Karpas-422 (cell line): ENCODE results near the gene ATP11A. TPM values are rescaled to one million over a fixed set of nuclear protein-coding genes. Genes with fewer than 3 reads are reported as not detected.

Experiments used
- DNase-seq: peaks from one replicate; pipeline ENCODE4 v3.0.0-alpha.2; 2015
- H2AFZ ChIP-seq: fragments of 200-600 bp; sonication (generic); 2 replicates; pipeline ENCODE4 v1.6.1; 2014; ENCODE audit warnings: antibody characterized with exemption, low read length, mixed read lengths
- H3K27ac ChIP-seq: fragments of 200-600 bp; sonication (generic); 2 replicates; pipeline ENCODE4 v1.5.1; 2014; ENCODE audit warnings: mild to moderate bottlenecking, low read length, moderate library complexity
- H3K27me3 ChIP-seq: fragments of 200-600 bp; sonication (generic); 2 replicates; pipeline ENCODE4 v1.6.1; 2014; ENCODE audit warnings: low read length, mixed read lengths
- H3K36me3 ChIP-seq: fragments of 200-600 bp; sonication (generic); 2 replicates; pipeline ENCODE4 v1.6.1; 2014; ENCODE audit warnings: low read length, mixed read lengths; ENCODE audit not compliant: insufficient read depth
- H3K4me1 ChIP-seq: fragments of 200-600 bp; sonication (generic); 2 replicates; pipeline ENCODE4 v1.6.1; 2014; ENCODE audit warnings: mild to moderate bottlenecking, low read length, mixed read lengths
- H3K4me2 ChIP-seq: fragments of 200-600 bp; sonication (generic); 2 replicates; pipeline ENCODE4 v1.6.1; 2014; ENCODE audit warnings: low read length, low read depth, mild to moderate bottlenecking; ENCODE audit not compliant: poor library complexity, severe bottlenecking
- H3K4me3 ChIP-seq: fragments of 200-600 bp; sonication (generic); 2 replicates; pipeline ENCODE4 v1.5.1; 2014; ENCODE audit warnings: mild to moderate bottlenecking, antibody characterized with exemption, low read length, mixed read lengths
- H3K79me2 ChIP-seq: fragments of 200-600 bp; sonication (generic); 2 replicates; pipeline ENCODE4 v1.6.1; 2014; ENCODE audit warnings: mild to moderate bottlenecking, low read length, mixed read lengths
- H3K9ac ChIP-seq: fragments of 200-600 bp; sonication (generic); 2 replicates; pipeline ENCODE4 v1.6.0; 2014; ENCODE audit warnings: low read length
- H3K9me2 ChIP-seq: fragments of 200-600 bp; sonication (generic), shearing (Covaris generic); replicated peaks from 2 replicates; pipeline ENCODE4 v1.6.0; 2014; ENCODE audit warnings: mild to moderate bottlenecking, low read length, moderate library complexity; ENCODE audit not compliant: insufficient read depth
- H3K9me3 ChIP-seq: fragments of 300-700, 200-600 bp; sonication (generic); 2 replicates; pipeline ENCODE4 v1.6.1; 2014; ENCODE audit warnings: low read length, mixed read lengths
- H4K20me1 ChIP-seq: fragments of 200-600 bp; sonication (generic); 2 replicates; pipeline ENCODE4 v1.6.1; 2014; ENCODE audit warnings: mild to moderate bottlenecking, antibody characterized with exemption, low read length, low read depth; ENCODE audit not compliant: insufficient read depth
- total RNA-seq: library from RNA; depleted of rRNA; stranded (reverse); fragments of >200 nt; shearing (Covaris generic); gene quantifications from 2 replicates; pipeline ENCODE4 v1.2.3, GENCODE V29; 2014; ENCODE audit warnings: low replicate concordance

The ATP11A gene
- total RNA-seq, 1 experiment from 2014 or later, result 0.11 TPM

DNA sequence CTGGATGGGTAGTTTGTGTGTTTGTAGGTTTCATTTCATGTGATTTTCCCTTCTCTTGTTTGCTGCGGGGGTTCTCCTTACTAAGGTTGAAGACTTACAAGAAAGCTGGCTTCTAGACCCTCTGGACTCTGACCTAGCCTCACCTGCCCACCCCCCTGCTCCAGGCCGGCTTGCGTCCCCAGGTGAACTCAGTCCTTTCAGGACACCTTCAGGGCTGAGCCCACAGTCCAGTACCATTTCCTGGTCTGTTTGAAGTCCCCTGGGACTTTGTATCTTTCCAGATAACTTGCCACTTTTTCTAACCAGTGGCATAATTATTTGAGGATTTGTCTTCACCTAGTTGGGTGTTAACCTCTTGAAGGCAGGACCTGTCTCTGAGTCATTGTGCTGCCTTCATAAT, 227.9 kb downstream of the ATP11A start:
- Histone ChIP-seq H3K4me2 (no peak overlapping the region), H3K36me3 (no peaks in the 10 kb centered on the region), H3K9me2 (no peaks in the 10 kb centered on the region), H3K27ac (no peak overlapping the region), H3K9me3 (no peaks in the 10 kb centered on the region), H3K79me2 (no peaks in the 10 kb centered on the region), H2AFZ (no peak overlapping the region), H3K27me3 (no peaks in the 10 kb centered on the region), H3K4me1 (peaks cover 5% of the 10 kb centered on the region), H3K9ac (no peak overlapping the region), H4K20me1 (no peaks in the 10 kb centered on the region), H3K4me3 (no peak overlapping the region)
- DNase-seq, result no peak

- no peaks in the 10 kb centered on the region for H3K79me2 ChIP-seq
- H3K9ac ChIP-seq, result no peak overlapping the region
- no peak overlapping the region for H3K4me2 ChIP-seq
- DNase-seq, result no peak
- no peak overlapping the region for H3K27ac ChIP-seq
- H2AFZ ChIP-seq, result no peak overlapping the region
- no peaks in the 10 kb centered on the region for H3K9me3 ChIP-seq
- no peaks in the 10 kb centered on the region for H4K20me1 ChIP-seq
- H3K4me3 ChIP-seq, result no peak overlapping the region
- H3K4me1 ChIP-seq, result peaks cover 5% of the 10 kb centered on the region
- H3K36me3 ChIP-seq, result no peaks in the 10 kb centered on the region
- no peaks in the 10 kb centered on the region for H3K27me3 ChIP-seq
- no peaks in the 10 kb centered on the region for H3K9me2 ChIP-seq
These were observed 228.4 kb downstream of the ATP11A start for GRCh38 chr13:112918266-112918665.

- Histone ChIP-seq H3K36me3 (no peaks in the 10 kb centered on the region), H3K4me1 (peaks cover 5% of the 10 kb centered on the region), H2AFZ (no peak overlapping the region), H3K9me2 (no peaks in the 10 kb centered on the region), H3K9me3 (no peaks in the 10 kb centered on the region), H3K27me3 (no peaks in the 10 kb centered on the region), H3K27ac (no peak overlapping the region), H3K4me3 (no peak overlapping the region), H3K79me2 (no peaks in the 10 kb centered on the region), H3K9ac (no peak overlapping the region), H3K4me2 (no peak overlapping the region), H4K20me1 (no peaks in the 10 kb centered on the region)
- no peak for DNase-seq
These were observed 228.9 kb downstream of the ATP11A start for GRCh38 chr13:112918746-112919145.

GRCh38 chr13:112923962-112924361, 234.1 kb downstream of the ATP11A start:
- DNase-seq, result no peak
- Histone ChIP-seq H3K4me3 (no peak overlapping the region), H3K36me3 (no peaks in the 10 kb centered on the region), H3K4me1 (no peaks in the 10 kb centered on the region), H3K9me2 (no peaks in the 10 kb centered on the region), H2AFZ (no peak overlapping the region), H3K27me3 (no peaks in the 10 kb centered on the region), H3K4me2 (no peak overlapping the region), H3K9me3 (no peaks in the 10 kb centered on the region), H3K9ac (no peak overlapping the region), H3K27ac (no peak overlapping the region), H4K20me1 (no peaks in the 10 kb centered on the region), H3K79me2 (no peaks in the 10 kb centered on the region)

DNA sequence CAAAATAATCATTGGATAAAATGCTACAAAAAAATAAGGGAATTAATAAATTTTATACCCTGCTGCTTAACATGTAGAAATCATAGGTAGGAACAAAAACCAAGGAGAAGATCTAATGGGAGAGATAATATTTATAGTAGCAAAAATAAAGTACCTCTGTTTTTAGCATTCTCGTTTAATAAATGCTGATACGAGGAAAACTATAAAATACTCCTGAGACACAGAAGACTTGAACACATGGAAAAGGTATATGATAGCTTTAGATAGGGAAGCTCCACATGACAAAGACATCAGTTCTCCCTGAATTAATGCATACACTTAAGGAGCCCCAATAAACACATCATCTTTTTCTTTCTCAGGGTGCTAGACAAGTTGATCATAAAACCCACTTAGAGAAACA, 234.5 kb downstream of the ATP11A start:
- H3K27ac ChIP-seq, result no peak overlapping the region
- H3K4me2 ChIP-seq, result no peak overlapping the region
- H3K9ac ChIP-seq, result no peak overlapping the region
- no peak overlapping the region for H3K4me3 ChIP-seq
- H3K79me2 ChIP-seq, result no peaks in the 10 kb centered on the region
- H4K20me1 ChIP-seq, result no peaks in the 10 kb centered on the region
- H3K9me2 ChIP-seq, result no peaks in the 10 kb centered on the region
- H3K4me1 ChIP-seq, result no peaks in the 10 kb centered on the region
- H2AFZ ChIP-seq, result no peak overlapping the region
- no peaks in the 10 kb centered on the region for H3K9me3 ChIP-seq
- no peaks in the 10 kb centered on the region for H3K27me3 ChIP-seq
- no peaks in the 10 kb centered on the region for H3K36me3 ChIP-seq
- no peak for DNase-seq

DNA sequence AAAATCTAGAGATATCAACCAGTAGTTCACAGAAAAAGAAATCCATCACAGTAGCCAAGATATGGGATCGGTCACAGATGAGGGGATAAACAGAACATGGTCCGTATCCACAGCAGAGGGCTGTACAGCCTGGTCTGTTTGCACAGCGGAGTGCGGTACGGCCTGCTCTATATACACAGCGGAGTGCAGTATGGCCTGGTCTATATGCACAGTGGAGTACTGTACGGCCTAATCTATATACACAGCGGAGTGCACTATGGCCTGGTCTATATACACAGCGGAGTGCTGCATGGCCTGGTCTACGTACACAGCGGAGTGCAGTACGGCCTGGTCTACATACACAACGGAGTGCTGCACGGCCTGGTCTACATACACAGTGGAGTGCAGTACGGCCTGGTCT, 236.2 kb downstream of the ATP11A start:
- H3K9ac ChIP-seq, result no peak overlapping the region
- H2AFZ ChIP-seq, result no peak overlapping the region
- H3K9me3 ChIP-seq, result no peaks in the 10 kb centered on the region
- no peak overlapping the region for H3K4me3 ChIP-seq
- no peaks in the 10 kb centered on the region for H3K79me2 ChIP-seq
- no peaks in the 10 kb centered on the region for H3K36me3 ChIP-seq
- no peaks in the 10 kb centered on the region for H4K20me1 ChIP-seq
- H3K4me1 ChIP-seq, result no peaks in the 10 kb centered on the region
- no peak overlapping the region for H3K27ac ChIP-seq
- H3K4me2 ChIP-seq, result no peak overlapping the region
- no peak for DNase-seq
- H3K27me3 ChIP-seq, result no peaks in the 10 kb centered on the region
- no peaks in the 10 kb centered on the region for H3K9me2 ChIP-seq

DNA sequence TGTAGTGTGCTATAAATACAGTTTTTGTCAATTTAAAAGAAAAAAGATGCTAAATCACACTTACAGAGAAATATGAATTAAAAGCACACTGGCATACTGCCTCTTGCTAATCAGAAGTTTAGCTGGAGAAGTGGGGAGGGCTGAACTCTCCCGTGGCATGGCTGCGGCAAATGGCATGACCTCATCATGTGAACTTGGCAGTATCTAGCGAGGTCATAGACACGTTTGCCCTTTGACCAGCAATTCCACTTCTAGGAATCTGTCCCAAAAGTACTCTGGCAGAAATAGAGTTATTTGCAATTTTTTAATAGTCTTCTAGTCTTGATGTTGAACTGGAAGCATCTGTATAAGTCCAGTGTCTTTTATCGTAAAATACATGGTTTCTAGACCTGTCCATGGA, 237.2 kb downstream of the ATP11A start:
- Histone ChIP-seq H3K79me2 (no peaks in the 10 kb centered on the region), H3K27me3 (no peaks in the 10 kb centered on the region), H3K4me1 (no peaks in the 10 kb centered on the region), H3K4me2 (no peak overlapping the region), H3K9ac (no peak overlapping the region), H3K9me2 (no peaks in the 10 kb centered on the region), H3K36me3 (no peaks in the 10 kb centered on the region), H3K27ac (no peak overlapping the region), H4K20me1 (no peaks in the 10 kb centered on the region), H3K4me3 (no peak overlapping the region), H2AFZ (no peak overlapping the region), H3K9me3 (no peaks in the 10 kb centered on the region)
- DNase-seq, result no peak

GRCh38 chr13:112928020-112928971, 238.5 kb downstream of the ATP11A start:
- Histone ChIP-seq H4K20me1 (no peaks in the 10 kb centered on the region), H3K9me3 (no peaks in the 10 kb centered on the region), H3K36me3 (no peaks in the 10 kb centered on the region), H3K4me1 (no peaks in the 10 kb centered on the region), H3K27me3 (no peaks in the 10 kb centered on the region), H3K27ac (no peak overlapping the region), H3K9me2 (no peaks in the 10 kb centered on the region), H3K9ac (no peak overlapping the region), H3K4me3 (no peak overlapping the region), H3K79me2 (no peaks in the 10 kb centered on the region), H2AFZ (no peak overlapping the region), H3K4me2 (no peak overlapping the region)
- no peak for DNase-seq
